Sigmoid colon (tissue), 4 donors: ENCODE results near the gene HPCAL1.

Experiments
- CTCF ChIP-seq, 4 experiments: fragments of 450-650 bp in 3 of 4; fragments of 200-600 bp in 1 of 4; IDR thresholded peaks; one replicate each; pipeline ENCODE4 v1.5.1; 2016 to 2019; ENCODE audit warnings: antibody characterized with exemption in 4 of 4, mild to moderate bottlenecking in 3 of 4, moderate library complexity in 2 of 4
- EP300 ChIP-seq, 4 donors: sonication (generic); formaldehyde crosslinking; IDR thresholded peaks; one replicate each; pipeline ENCODE4 v1.6.1; 2017; ENCODE audit warnings: antibody characterized with exemption in 4 of 4
- POLR2A ChIP-seq, 2 donors: fragments of 450-650 bp; IDR thresholded peaks; one replicate each; pipeline ENCODE4 v1.6.1; 2016; ENCODE audit warnings: antibody characterized with exemption in 2 of 2, mild to moderate bottlenecking in 2 of 2, moderate library complexity in 2 of 2
- POLR2AphosphoS5 ChIP-seq, 4 donors: sonication (generic); formaldehyde crosslinking; IDR thresholded peaks; one replicate each; pipeline ENCODE4 v1.6.1; 2017; ENCODE audit warnings: antibody characterized with exemption in 4 of 4

DNA sequence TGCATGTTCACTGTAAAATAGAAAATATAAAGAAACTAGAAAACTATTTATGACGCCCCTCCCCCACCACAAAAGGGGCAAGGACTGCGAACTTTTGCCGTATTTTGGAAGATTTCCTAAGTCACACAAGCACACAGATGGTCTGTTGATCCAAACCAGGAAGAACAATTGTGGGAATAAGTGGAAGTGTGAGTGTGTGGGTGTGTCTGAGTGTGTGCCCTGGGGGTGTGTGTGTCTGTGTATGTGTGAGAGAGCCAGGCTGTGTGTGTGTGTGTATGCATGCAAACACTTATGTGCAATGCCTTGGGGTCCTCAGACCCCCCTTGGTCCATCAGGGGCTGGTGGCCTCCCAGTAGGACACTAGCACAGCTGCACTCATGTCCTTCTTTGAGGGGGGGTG lies 43.1 kb downstream of the HPCAL1 start:
- TF ChIP-seq CTCF (IDR thresholded peaks at IDR 0.05) (no peak), EP300 (IDR thresholded peaks at IDR 0.05) (no peak), POLR2A (IDR thresholded peaks at IDR 0.05) (no peak), POLR2AphosphoS5 (IDR thresholded peaks at IDR 0.05) (no peak)
